ENCODE measurements around the gene MYO1D.

DNA sequence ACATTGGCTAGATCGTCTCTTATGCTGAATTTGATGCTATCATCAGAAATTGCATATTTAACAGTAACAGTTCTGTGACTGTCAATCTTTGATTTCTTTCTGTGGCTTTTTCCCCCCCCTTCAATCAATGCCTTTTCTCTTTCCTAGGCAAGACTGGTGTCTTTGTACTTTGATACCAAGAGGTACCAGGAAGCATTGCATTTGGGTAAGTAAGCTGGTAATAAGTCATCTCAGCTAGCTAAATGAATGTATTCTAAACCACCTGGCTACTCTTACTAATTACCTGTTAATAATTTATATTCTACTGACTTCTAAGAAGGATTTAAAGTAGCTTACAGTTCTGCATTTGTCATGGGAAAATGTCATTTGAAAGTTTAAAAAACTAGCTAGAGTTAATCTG lies 412.6 kb downstream of the MYO1D start:
- TF ChIP-seq, protein P1, sequence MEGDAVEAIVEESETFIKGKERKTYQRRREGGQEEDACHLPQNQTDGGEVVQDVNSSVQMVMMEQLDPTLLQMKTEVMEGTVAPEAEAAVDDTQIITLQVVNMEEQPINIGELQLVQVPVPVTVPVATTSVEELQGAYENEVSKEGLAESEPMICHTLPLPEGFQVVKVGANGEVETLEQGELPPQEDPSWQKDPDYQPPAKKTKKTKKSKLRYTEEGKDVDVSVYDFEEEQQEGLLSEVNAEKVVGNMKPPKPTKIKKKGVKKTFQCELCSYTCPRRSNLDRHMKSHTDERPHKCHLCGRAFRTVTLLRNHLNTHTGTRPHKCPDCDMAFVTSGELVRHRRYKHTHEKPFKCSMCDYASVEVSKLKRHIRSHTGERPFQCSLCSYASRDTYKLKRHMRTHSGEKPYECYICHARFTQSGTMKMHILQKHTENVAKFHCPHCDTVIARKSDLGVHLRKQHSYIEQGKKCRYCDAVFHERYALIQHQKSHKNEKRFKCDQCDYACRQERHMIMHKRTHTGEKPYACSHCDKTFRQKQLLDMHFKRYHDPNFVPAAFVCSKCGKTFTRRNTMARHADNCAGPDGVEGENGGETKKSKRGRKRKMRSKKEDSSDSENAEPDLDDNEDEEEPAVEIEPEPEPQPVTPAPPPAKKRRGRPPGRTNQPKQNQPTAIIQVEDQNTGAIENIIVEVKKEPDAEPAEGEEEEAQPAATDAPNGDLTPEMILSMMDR (IDR thresholded peaks at IDR 0.05) = no peak
- no peak for TF ChIP-seq EP300 (IDR thresholded peaks at IDR 0.05)
- no peak for TF ChIP-seq POLR2A (IDR thresholded peaks at IDR 0.05)
